GM10847 (cell line): ENCODE data around the gene AGTRAP.

Source experiments
- POLR2A ChIP-seq: IDR thresholded peaks from 2 replicates; pipeline ENCODE4 v1.6.1; 2011; ENCODE audit not compliant: insufficient read length; ENCODE audit errors: extremely low read depth

Gene AGTRAP

GRCh38 chr1:11703357-11704193 is 32.4 kb upstream of the AGTRAP start:
- TF ChIP-seq POLR2A, result no peak

- no peak for TF ChIP-seq POLR2A
Measured at GRCh38 chr1:11704194-11704529, 31.8 kb upstream of the AGTRAP start.

GRCh38 chr1:11704691-11705475 is 31.1 kb upstream of the AGTRAP start:
- TF ChIP-seq POLR2A, result no peak

DNA sequence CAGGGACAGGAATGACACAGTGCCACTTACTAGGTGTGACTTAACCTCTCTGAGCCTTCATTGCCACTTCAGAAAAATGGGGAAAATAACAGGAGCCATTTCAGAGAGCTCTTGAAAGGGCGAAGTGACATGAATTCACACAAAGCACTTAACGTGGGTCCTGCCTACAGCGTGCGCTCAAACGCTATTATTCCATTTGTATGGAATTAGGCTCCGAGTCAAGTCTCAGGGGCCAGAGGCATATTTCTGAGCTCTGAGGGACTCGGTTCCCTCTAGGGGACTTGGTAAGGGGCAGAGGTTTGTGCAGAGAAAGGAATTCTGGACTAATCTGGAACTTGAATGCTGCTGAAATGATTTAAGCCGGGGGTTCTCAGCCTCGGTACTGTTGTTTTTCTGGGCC is 30.3 kb upstream of the AGTRAP start:
- TF ChIP-seq POLR2A, result no peak

- TF ChIP-seq POLR2A, result no peak
Measured at GRCh38 chr1:11706292-11706691, 29.6 kb upstream of the AGTRAP start.

- no peak for TF ChIP-seq POLR2A
Measured at GRCh38 chr1:11707621-11708276, 28.2 kb upstream of the AGTRAP start.

GRCh38 chr1:11708554-11709350 is 27.2 kb upstream of the AGTRAP start:
- TF ChIP-seq POLR2A, result no peak

DNA sequence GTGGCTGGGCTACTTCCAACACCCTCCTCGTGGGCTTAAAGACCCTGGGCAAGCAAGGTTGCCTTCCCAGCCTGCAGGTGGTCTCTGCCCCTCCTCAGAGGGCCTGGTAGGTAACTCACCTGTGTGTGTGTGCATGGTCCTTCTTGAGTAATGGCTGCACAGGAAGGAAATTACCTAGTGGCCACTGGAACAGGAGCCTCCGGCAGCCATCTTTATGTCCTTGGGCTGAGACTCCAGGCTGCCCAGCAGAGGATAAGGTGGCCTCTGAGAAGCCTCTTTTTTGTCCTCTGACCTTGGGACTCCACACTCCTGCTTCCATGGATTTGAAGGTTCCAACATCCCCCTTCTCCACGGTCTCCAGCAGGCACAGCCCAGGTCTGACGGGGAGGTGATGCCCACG is 24.4 kb upstream of the AGTRAP start:
- no peak for TF ChIP-seq POLR2A

DNA sequence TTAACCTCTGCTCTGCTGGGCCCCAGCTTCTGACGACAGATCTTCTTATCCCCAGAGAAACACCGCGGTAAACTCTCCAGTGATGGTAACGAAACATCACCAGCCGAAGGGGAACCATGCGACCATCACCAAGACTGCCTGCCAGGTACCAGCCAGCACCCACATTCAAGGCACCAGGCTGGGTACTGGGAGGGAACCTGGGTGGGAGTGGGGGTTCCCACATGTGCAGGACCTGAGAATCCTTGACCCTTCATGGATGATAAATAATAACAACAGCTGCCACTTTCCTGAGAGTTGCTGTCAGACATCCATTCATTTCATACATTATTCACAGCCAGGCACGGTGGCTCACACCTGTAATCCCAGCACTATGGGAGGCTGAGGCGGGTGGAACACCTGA is 23.7 kb upstream of the AGTRAP start:
- no peak for TF ChIP-seq POLR2A

- no peak for TF ChIP-seq POLR2A
Measured at GRCh38 chr1:11713095-11713494, 22.8 kb upstream of the AGTRAP start.

DNA sequence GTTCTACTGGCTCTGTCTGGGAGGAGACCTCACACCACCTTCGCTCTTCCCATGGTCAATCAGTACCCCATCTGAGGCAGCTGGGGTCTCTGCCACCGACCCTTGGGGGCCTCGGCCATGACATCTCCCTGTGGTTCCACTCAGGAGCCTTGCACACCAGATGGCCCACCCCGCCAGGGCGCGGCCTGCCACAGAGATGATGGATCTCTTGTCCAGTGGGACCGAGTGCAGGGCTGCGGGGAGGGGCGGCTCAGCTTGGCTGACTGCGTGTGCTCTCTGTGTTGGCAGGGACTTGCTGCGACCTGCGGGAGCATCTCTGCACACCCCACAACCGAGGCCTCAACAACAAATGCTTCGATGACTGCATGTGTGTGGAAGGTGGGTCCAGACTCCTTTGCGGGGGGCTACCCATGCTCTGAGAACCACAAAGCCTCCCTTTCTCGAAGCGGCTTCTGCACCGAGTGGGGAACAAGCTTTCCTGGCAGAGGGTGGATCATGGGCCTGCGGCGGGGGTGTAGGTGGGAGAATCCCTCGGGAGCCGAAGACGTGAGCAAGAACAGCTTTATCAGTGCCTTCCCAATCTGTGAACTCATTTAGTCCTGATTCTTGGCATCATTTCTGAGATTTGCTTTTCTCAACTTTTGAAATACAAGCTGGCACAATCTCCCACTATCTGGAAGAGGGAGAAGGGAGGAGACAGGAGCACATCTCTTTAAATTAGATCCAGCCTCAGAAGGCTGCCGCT is 20.9 kb upstream of the AGTRAP start:
- no peak for TF ChIP-seq POLR2A

GRCh38 chr1:11719313-11720032 is 16.5 kb upstream of the AGTRAP start:
- no peak for TF ChIP-seq POLR2A

GRCh38 chr1:11720033-11720376 is 15.9 kb upstream of the AGTRAP start:
- TF ChIP-seq POLR2A, result no peak

GRCh38 chr1:11720525-11720924 is 15.4 kb upstream of the AGTRAP start:
- no peak for TF ChIP-seq POLR2A
